Measurements from ENCODE around the gene ALK.

The ALK gene

DNA sequence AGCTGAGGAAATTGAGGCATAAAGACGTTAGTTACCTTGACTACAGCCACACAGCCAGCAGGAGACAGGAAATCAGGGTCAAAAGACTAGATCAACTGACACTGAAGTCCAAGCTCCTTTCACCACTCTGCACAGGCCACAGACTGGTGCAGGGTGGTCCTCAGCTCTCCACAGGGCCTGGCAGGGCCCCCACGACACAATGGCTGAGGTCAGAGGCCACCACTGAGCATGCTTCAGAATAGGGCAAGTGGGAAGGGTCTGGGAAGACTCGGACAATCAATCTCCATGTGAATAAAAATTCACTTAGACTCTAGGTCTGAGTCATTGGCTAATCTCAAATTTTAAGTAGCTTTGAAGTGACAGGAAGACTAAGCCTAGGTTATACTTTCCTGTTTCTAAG, 201.7 kb downstream of the ALK start:
- no peak for DNase-seq (ENCODE audit: low spot score)
- Histone ChIP-seq H3K27ac (no peak overlapping the region), H3K4me3 (no peak overlapping the region)
- TF ChIP-seq, protein P1, sequence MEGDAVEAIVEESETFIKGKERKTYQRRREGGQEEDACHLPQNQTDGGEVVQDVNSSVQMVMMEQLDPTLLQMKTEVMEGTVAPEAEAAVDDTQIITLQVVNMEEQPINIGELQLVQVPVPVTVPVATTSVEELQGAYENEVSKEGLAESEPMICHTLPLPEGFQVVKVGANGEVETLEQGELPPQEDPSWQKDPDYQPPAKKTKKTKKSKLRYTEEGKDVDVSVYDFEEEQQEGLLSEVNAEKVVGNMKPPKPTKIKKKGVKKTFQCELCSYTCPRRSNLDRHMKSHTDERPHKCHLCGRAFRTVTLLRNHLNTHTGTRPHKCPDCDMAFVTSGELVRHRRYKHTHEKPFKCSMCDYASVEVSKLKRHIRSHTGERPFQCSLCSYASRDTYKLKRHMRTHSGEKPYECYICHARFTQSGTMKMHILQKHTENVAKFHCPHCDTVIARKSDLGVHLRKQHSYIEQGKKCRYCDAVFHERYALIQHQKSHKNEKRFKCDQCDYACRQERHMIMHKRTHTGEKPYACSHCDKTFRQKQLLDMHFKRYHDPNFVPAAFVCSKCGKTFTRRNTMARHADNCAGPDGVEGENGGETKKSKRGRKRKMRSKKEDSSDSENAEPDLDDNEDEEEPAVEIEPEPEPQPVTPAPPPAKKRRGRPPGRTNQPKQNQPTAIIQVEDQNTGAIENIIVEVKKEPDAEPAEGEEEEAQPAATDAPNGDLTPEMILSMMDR (IDR thresholded peaks at IDR 0.05), result no peak

DNA sequence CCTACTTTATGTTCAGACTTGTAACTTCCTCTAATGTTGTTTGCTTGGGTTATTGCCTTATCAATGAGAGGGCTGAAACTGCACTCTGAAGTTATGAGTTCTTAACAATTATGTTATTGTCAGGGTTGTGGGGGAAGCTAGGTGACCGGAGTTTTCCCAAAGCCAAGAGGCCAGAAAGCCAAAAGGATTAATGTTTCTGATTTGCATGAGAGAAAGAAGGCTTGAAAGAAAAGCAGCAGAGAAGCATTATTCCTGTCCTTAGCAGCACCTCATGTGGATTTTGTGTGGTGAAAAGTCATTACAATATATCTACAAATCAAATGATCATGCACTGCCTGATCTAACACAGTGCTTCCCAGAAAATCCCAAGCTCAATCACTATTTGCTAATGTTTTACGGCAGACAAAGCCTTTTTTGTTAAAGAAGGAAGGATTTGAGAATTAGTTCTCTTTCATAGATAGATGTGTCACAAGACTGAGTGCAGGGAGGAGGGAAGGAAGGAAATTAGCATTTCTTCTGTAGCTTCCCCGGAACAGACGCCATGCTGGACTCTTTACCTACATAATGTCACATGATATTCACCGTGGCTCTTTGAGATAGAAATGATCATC, 203.2 kb downstream of the ALK start:
- TF ChIP-seq, protein P1 (IDR thresholded peaks at IDR 0.05), result no peak
- DNase-seq (ENCODE audit: low spot score), result no peak
- Histone ChIP-seq H3K27ac (no peak overlapping the region), H3K4me3 (no peak overlapping the region)

DNA sequence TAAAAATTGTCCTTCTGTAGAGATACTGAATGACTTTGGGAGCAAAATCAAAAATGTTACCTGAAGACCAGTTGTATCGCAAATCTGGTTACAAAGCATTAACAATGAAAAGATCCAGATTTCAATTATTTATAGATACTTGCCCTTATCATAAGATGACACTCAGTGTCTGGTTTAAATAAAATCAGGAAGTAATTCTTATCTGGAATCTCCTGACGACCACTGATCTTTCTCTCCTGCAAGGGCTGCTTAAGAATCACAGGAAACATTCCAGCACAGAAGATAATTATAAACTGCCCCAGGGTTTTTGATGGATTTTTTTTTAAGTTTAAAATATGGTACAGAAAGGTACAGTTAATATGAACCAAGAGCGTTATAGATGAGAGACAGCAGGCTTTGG, 205.7 kb downstream of the ALK start:
- no peak overlapping the region for H3K27ac ChIP-seq
- H3K4me3 ChIP-seq, result no peak overlapping the region
- TF ChIP-seq, protein P1 (IDR thresholded peaks at IDR 0.05), result no peak
- no peak for DNase-seq (ENCODE audit: low spot score)

DNA sequence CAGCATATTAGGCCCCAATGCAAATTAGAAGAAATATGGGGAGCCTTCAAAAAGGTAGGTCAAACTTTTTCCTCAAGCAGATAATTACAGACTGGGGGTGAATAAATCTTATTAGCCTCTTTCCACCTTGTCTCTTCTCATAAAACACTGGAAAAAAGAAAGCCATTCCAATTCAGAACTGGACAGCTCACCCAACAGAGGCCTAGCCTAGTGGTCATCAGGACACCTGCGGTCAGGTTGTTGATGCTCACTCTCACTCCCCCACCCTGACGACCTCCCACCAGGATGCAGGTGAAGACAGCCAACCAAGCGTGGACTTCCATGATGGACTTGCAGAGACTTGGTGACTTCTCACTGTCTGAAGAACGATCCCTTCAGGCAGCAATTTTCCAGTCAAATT, 207.1 kb downstream of the ALK start:
- Histone ChIP-seq H3K4me3 (no peak overlapping the region), H3K27ac (no peak overlapping the region)
- TF ChIP-seq, protein P1 (IDR thresholded peaks at IDR 0.05), result no peak
- no peak for DNase-seq (ENCODE audit: low spot score)

DNA sequence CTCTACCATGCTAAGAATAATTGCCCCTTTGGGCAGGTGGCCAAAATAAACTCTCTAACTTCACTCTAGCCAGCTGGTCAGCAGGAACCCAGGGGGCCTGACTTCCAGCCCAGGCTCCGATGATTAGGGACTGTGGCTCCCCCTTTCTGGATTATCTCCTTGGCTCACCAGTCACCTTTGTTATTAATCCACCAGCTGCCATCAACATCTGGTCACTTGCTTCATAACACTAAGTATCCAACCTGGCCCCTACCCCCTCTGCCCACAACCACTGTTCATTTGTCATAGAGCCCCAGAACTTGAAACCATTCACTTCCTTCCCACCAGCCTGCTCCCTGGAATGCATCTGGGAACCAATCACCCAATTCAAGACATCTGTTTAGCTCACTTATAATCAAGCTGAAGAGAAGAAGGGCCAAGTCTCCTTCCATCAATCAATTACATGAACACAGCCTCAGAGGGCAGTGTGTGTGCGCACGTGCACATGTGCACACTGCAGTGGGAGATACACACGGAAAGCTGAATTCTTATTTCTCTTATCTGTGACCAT, 215.1 kb downstream of the ALK start:
- TF ChIP-seq, protein P1 (IDR thresholded peaks at IDR 0.05), result no peak
- DNase-seq (ENCODE audit: low spot score), result no peak
- Histone ChIP-seq H3K4me3 (no peak overlapping the region), H3K27ac (no peak overlapping the region)

DNA sequence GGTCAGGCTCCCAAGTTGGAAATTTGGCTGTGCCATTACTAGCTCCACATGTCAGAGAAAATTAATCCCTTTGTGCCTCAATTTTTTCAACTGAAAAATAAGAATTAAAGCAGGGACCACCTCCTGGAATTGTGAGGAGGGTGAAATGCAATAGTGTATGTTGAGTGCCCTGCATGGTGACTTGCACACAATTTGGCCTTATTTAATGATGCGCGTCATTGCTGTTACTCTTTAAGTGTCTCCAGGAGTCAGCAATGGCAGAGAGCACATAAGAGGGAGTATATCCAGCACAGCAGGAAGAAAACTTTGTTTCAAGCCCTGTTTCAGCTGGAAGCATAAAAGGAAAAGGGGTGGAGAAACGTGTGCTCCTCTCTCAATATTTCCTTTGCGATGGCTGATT, 215.8 kb downstream of the ALK start:
- DNase-seq (ENCODE audit: low spot score), result no peak
- Histone ChIP-seq H3K27ac (no peak overlapping the region), H3K4me3 (no peak overlapping the region)
- TF ChIP-seq, protein P1 (IDR thresholded peaks at IDR 0.05), result no peak

DNA sequence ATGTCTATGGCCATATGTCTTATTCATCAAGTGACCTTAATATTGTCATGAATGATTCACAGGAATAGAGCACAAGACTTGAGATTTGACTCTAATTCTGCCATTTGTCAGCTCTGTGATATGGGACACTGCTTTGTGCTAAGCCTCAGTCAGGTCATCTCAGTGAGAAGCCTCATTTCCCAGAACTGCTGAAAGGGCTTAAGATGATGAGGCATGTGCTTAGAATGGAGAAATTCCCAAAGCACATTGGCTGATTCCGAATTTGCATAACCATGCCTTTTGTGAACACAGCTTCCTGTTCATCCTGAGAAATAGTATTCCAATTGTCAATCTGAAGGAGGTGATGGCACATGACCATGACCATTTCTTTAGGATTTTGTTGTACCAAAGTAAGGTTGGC, 218.1 kb downstream of the ALK start:
- Histone ChIP-seq H3K27ac (no peak overlapping the region), H3K4me3 (no peak overlapping the region)
- TF ChIP-seq, protein P1 (IDR thresholded peaks at IDR 0.05), result no peak
- DNase-seq (ENCODE audit: low spot score), result no peak
